ENCODE results near the gene GJD3.

GJD3 gene

DNA sequence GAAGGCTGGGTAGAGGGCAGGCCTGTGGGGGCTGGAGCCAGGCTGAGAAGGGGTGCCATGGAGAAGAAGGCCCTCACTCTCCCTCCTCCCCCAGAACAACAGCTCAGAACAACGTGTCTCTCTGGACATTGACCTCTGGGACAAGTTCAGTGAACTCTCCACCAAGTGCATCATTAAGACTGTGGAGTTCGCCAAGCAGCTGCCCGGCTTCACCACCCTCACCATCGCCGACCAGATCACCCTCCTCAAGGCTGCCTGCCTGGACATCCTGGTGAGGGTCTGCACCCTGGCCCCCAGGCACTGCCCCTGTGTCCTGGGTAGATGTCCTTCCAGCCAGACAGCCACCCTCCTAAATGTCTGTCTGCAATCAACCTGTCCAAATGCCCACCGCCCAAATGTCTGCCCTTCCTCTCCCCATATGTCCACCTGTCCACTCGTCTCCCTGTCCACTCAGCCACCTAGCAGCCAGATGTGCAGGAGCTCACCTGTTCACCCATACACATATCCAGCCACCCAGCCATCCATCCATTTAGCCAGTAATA, 12.2 kb downstream of the GJD3 start:
- DNase-seq (ENCODE audit: low read depth in 2 of 3, low spot score in 1 of 3): no peak

DNA sequence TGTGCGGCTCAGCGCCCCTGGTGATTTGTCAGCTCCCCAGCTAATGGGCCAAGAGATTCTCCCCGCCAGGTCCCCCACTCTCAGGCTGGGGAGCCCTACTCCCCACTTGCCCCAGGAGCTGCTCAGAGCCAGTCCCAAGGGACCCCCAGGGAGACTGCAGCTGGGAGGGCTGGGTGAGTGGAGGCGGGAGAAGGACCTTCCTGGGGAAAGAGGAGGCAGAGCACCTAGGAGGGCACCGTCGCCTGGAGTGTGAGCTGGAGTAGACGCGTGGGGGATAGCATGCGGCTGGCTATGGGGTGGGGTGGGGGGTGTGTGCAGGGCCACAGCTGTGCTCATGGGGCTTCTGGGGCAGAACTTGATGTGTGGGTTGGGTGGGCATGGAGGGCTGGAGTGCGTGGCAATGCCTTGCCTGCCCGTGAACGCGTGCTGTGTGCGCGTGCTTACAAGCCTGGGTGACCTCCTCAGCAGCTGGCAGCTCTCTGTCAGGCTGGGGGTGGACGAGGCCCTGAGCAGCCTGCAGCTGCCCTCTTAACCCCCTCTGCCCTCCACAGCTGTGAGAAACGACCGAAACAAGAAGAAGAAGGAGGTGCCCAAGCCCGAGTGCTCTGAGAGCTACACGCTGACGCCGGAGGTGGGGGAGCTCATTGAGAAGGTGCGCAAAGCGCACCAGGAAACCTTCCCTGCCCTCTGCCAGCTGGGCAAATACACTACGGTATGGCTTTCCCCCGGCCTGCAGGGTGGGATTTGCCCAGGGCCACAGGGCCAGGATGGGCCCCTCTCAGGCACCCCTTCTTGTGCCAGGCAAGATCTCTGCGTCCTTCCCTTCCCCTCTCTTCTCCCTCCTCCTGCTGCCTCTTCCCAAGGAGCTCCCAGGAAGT, 12.9 kb downstream of the GJD3 start:
- DNase-seq (ENCODE audit: low read depth in 2 of 3, low spot score in 1 of 3): no peak

DNA sequence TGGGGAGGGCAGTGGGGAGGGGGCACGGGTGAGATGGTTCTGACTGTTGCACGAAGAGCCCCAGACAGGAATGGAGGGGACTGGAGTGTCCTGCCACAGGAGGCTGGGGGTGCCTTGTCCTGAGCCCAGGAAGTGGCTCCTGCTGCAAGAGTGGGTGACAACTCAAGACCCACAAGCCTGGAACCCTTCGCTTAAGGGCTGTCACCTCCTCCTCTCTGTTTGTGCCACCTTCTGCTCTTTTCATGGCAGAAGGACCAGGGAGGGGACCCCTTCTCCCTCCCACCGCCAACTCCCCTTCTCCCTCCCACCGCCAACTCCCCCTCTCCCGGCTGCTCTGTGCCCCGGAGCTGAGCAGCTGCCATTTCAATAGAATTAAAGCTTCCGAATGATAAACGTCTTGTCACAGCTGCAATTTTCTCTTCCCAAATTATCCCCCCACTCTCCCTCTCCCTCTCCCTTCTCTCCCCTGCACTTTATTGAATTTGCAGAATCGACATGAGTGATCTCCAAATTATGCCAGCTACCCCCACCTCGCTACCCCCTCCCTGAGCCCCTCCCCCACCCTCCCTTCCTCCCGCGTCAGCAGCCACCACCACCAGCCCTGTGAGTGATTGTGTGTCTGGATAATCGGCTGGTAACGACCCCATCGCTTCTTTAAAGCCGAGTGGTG, 13.7 kb downstream of the GJD3 start:
- DNase-seq (ENCODE audit: low read depth in 2 of 3, low spot score in 1 of 3): no peak

DNA sequence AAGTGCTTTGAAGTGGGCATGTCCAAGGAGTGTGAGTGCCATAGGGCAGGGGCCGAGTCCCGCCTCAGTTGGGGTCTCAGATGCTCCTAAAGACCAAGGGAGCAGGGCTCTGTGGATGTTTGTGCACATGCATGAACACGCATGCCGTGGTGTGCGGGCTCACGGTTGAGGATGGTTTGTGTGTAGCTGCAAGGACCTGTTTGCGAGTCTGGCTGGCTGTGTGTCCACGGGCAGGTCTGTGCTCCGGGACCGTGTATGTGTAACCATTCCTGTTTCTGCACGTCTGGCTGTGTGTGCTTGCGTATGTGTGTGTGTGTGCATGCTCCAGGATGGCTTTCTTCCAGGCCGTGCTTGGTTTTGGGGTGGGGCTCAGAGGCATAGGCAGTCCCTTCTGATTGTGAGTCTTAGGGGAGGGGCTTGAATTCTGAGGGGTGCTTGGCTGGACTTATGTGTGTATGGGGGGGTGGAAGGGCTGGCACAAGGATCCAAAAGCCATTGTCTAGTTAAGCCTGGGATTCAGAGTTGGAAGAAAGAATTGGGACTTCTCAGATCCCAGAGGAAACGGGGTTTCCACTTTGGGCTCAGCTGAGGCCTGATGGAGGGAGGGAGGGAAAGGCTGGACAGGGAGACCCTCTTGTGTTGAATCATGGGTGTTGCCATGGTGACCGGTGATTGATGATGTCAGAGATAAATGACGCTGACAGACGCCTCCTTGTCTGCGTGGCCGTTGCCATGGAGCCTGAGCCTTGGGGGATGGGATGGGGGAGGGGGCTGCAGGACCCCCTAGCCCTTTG, 14.4 kb downstream of the GJD3 start:
- DNase-seq (ENCODE audit: low read depth in 2 of 3, low spot score in 1 of 3): no peak

GRCh38 chr17:40349477-40349894, 15.1 kb downstream of the GJD3 start:
- no peak for DNase-seq (ENCODE audit: low read depth in 2 of 3, low spot score in 1 of 3)

DNA sequence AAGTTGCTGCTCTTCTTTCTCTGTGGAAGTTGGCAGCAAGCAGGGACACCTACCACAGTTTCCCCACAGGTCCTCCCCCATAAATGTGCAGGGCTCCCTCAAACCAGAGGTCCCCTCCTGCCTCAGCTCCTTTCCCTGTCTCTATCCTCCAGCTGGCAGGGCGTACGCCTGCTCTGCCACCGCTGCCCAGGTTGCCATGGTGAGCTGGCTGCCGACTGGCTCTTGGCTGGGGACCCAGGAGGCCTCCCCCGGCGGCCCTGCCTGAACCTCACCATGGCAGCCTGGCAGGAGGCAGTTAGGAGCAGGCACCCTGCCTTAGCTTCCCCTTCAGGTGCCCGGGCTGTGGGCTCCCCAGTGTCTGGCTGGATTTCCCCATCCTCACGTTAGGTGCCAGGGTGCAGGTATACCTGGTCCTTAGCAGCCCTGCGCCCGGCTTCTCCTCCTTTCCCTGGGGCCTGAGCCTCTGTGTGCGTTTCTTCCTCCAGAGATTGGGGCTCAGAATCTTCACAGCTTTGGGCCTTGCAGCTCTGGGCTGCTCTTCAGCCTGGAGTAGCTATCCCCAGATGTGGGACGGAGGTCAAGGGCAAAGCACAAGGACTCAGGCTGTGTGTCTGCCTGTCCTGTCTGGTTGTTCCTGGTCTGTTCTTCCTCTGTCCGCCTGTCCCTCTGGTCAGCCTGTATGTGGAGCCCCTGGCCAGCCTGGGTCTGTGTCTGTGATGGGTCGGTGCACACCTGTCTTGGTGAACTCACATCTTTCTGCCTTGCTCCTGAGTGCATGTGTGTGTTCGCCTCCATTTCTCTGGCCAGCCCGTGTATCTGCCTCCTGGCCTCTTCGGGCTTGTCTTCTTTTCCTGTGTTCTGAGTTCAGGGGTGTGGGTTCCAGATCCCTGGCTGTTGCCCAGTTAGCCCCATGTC, 15.7 kb downstream of the GJD3 start:
- no peak for DNase-seq (ENCODE audit: low read depth in 2 of 3, low spot score in 1 of 3)

GRCh38 chr17:40348136-40348504, 16.4 kb downstream of the GJD3 start:
- DNase-seq (ENCODE audit: low read depth in 2 of 3, low spot score in 1 of 3): no peak

- DNase-seq (ENCODE audit: low read depth in 2 of 3, low spot score in 1 of 3): no peak
Observed at GRCh38 chr17:40347319-40348135, 17.0 kb downstream of the GJD3 start.

DNA sequence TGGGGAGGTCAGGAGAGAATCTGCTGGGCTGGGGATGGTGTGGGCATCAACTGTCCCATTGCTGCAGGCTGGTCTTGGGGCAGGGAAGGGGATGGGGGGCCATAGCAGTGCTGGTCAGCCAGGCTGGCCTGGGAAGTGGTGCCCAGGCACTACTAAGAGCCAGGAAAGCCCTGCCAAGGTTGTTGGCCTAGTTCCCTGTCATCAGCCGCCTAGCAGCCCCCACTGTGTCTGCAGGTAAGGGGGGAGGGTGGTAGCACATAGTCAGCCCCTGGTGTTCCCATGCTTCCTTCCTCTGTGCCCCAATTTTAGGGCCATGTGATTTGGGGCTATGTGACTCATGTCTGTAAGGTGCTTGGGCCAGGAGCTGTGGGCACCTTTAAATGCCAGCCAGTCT, 17.8 kb downstream of the GJD3 start:
- DNase-seq (ENCODE audit: low read depth in 2 of 3, low spot score in 1 of 3): no peak

DNA sequence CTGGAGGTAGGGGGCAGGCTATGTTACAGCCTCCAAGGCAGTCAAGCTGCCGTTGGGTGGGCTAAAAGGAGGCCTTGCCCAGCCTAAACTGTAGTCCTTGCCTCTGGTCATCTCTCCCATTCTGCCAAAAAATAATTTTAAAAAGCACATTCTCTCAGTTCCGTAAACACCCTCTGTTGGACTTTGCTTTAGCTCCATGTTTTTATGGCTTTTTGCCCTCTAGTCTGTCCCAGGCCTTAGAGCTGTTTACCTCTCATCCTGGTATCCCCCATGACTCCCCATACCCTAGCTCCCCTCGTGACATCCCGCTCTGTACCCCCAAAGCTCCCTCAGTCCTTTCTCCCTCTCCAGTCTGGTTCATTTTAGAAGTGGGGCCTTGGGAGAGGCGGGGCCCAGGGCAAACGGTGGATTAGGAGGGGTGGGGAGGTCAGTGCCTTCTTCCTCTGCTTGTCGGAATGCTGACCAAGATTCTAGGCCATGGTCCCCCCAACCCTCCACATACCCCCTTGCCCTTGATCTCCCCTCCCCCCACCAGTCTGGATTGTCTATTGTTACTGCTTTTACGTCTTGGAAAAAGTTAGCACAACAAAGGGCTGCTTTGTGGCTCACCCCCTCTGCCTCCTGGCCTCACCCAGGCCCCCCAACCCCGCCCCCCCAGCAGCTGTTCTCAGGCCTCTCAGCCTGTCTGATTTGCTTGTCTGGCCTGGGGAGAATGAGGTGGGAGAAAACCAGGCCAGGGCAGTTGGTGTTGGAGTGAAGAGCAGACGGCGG, 18.4 kb downstream of the GJD3 start:
- no peak for DNase-seq (ENCODE audit: low read depth in 2 of 3, low spot score in 1 of 3)

- no peak for DNase-seq (ENCODE audit: low read depth in 2 of 3, low spot score in 1 of 3)
Observed at GRCh38 chr17:40345161-40345993, 19.2 kb downstream of the GJD3 start.

- DNase-seq (ENCODE audit: low read depth in 2 of 3, low spot score in 1 of 3): no peak
Observed at GRCh38 chr17:40344421-40345160, 19.9 kb downstream of the GJD3 start.

- no peak for DNase-seq (ENCODE audit: low read depth in 2 of 3, low spot score in 1 of 3)
Observed at GRCh38 chr17:40343219-40344119, 21.1 kb downstream of the GJD3 start.

DNA sequence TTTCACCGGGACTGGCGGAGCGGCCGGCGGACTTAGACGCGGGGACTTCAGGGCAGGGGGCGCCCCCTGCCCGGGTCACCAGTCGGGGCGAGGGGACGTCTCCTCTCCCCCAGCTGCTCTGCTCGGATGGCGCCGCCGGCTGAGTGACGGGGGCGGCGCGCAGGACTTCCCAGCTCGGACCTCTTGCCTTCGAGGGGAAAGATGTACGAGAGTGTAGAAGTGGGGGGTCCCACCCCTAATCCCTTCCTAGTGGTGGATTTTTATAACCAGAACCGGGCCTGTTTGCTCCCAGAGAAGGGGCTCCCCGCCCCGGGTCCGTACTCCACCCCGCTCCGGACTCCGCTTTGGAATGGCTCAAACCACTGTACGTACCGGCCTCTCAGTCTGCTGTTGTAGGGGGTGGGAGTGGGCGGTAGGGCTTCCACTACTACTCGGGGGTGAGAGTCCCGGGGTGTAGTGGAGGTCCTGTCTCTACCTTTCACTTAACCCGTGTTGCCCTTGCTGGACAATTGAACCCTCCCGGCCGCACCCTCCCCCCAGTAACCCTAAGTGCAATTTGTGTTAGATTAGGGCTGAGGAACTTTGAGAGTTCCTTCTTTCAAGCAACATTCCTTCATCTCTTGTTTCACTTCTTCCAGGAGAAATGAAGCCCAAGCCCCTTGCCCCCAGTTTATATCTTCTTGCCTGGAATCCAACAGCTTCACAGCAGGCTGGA, 21.9 kb downstream of the GJD3 start:
- no peak for DNase-seq (ENCODE audit: low read depth in 2 of 3, low spot score in 1 of 3)

- no peak for DNase-seq (ENCODE audit: low read depth in 2 of 3, low spot score in 1 of 3)
Observed at GRCh38 chr17:40341808-40342503, 22.6 kb downstream of the GJD3 start.
